HG02588 (cell line): ENCODE measurements around the gene USP34.
"Not testable (repeated sequence)": the region's sequence is repeated elsewhere in the genome, so short reads cannot be mapped to it uniquely, and the experiment has no call there.

ENCODE experiments used
- ATAC-seq: cut with Tn5 transposase; IDR thresholded peaks from one replicate; pipeline ENCODE4 v1.9.1; 2021; ENCODE audit warnings: mild to moderate bottlenecking, moderate library complexity; ENCODE audit not compliant: unreplicated experiment

USP34 gene

GRCh38 chr2:61253136-61253535, 217.8 kb downstream of the USP34 start:
- no peak for ATAC-seq

GRCh38 chr2:61252031-61252430, 218.9 kb downstream of the USP34 start:
- ATAC-seq = no peak

GRCh38 chr2:61249521-61250071, 221.3 kb downstream of the USP34 start:
- ATAC-seq = no peak

GRCh38 chr2:61247204-61247812, 223.6 kb downstream of the USP34 start:
- ATAC-seq = no peak

- ATAC-seq = no peak
Observed at GRCh38 chr2:61244694-61245093, 226.2 kb downstream of the USP34 start.

- ATAC-seq = no peak
Observed at GRCh38 chr2:61241266-61241665, 229.6 kb downstream of the USP34 start.

GRCh38 chr2:61238219-61239012, 232.5 kb downstream of the USP34 start:
- ATAC-seq = no peak

GRCh38 chr2:61235716-61236115, 235.2 kb downstream of the USP34 start:
- no peak for ATAC-seq

- no peak for ATAC-seq
Observed at GRCh38 chr2:61233581-61233980, 237.3 kb downstream of the USP34 start.

- no peak for ATAC-seq
Observed at GRCh38 chr2:61229936-61230335, 241.0 kb downstream of the USP34 start.

GRCh38 chr2:61222567-61222966, 248.3 kb downstream of the USP34 start:
- ATAC-seq = no peak

- ATAC-seq = no peak
Observed at GRCh38 chr2:61221819-61222218, 249.1 kb downstream of the USP34 start.

GRCh38 chr2:61220768-61221167, 250.1 kb downstream of the USP34 start:
- ATAC-seq = no peak

- no peak for ATAC-seq
Observed at GRCh38 chr2:61218817-61219170, 252.1 kb downstream of the USP34 start.

GRCh38 chr2:61218076-61218816, 252.6 kb downstream of the USP34 start:
- ATAC-seq = no peak

- ATAC-seq = no peak
Observed at GRCh38 chr2:61214171-61214570, 256.7 kb downstream of the USP34 start.

- no peak for ATAC-seq
Observed at GRCh38 chr2:61210332-61210981, 260.4 kb downstream of the USP34 start.

GRCh38 chr2:61205132-61205531, 265.8 kb downstream of the USP34 start:
- ATAC-seq = no peak

- ATAC-seq = no peak
Observed at GRCh38 chr2:61196671-61197070, 274.2 kb downstream of the USP34 start.

- ATAC-seq = not testable (repeated sequence)
Observed at GRCh38 chr2:61194646-61195045, 276.2 kb downstream of the USP34 start.
